ENCODE data around the gene WFDC12. TPM values are rescaled to one million over a fixed set of nuclear protein-coding genes. Genes with fewer than 3 reads are reported as not detected.

WFDC12 gene
- total and polyA plus RNA-seq, 2 donors (not counting 1 experiment from before 2014, with no cell fraction given) = not detected

DNA sequence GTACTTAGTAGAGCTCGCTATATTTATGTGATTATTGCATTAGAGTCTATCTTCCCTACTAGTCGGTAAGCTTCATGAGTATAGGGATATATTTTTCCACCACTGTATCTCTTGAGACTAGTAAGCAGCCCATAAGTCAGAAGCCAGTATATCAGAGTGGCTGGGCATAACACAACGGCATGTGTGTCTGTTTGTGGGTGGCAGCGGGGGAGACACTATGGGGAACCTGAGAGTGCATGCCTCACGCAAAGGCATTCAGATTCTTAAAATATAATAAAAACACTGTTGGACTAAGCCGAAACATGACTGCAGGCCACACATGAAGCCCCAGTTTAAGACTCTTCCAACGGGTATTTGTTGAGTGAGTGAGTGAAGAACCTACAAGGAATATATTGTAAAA lies 31.4 kb downstream of the WFDC12 start:
- DNase-seq (no peak), ATAC-seq (ENCODE audit: low read depth) (no peak)
- Histone ChIP-seq H4K20me1 (ENCODE audit: control insufficient read depth, insufficient read depth, low read length, poor library complexity, severe bottlenecking) (no peaks in the 10 kb centered on the region), H3K9me3 (ENCODE audit: control extremely low read depth in 1 of 3, control insufficient read depth in 2 of 3, insufficient read depth in 1 of 3, low read length in 2 of 3) (peaks cover 0 to under 1% (median 0%) of the 10 kb centered on the region in 3 donors), H3K4me1 (ENCODE audit: control insufficient read depth in 2 of 2, insufficient read depth in 2 of 2, low read length in 2 of 2) (peaks cover 7 to 14% of the 10 kb centered on the region in 2 donors), H3K27ac (ENCODE audit: low read length in 2 of 2) (no peak overlapping the region), H3K36me3 (replicated peaks in 1 of 2; ENCODE audit: control extremely low read depth in 1 of 2, control insufficient read depth in 1 of 2, extremely low read depth in 1 of 2, insufficient read depth in 2 of 2, low read length in 1 of 2) (peaks cover 0 to 1% of the 10 kb centered on the region in 2 experiments), H3K4me3 (ENCODE audit: control extremely low read depth in 1 of 5, extremely low read depth in 1 of 5, insufficient read depth in 1 of 5, low read depth in 2 of 5, low read length in 4 of 5) (no peak overlapping the region), H2AFZ (ENCODE audit: insufficient read depth, low read depth, low read length, poor library complexity, severe bottlenecking) (no peak overlapping the region), H3K4me2 (replicated peaks; ENCODE audit: low read depth, low read length, poor library complexity, severe bottlenecking) (no peak overlapping the region), H3K9ac (ENCODE audit: low read length) (no peak overlapping the region), H3K27me3 (replicated peaks in 1 of 4; ENCODE audit: control extremely low read depth in 1 of 4, control insufficient read depth in 3 of 4, insufficient read depth in 4 of 4, low read length in 3 of 4) (peaks cover 0 to 16% (median 5%) of the 10 kb centered on the region in 4 experiments), H3K79me2 (ENCODE audit: control insufficient read depth, insufficient read depth, low read length) (no peaks in the 10 kb centered on the region)
- no peak for TF ChIP-seq EZH2 (IDR thresholded peaks at IDR 0.05; ENCODE audit: borderline replicate concordance, insufficient read depth, low read depth, low read length, poor library complexity, severe bottlenecking)
- TF ChIP-seq, protein P1, sequence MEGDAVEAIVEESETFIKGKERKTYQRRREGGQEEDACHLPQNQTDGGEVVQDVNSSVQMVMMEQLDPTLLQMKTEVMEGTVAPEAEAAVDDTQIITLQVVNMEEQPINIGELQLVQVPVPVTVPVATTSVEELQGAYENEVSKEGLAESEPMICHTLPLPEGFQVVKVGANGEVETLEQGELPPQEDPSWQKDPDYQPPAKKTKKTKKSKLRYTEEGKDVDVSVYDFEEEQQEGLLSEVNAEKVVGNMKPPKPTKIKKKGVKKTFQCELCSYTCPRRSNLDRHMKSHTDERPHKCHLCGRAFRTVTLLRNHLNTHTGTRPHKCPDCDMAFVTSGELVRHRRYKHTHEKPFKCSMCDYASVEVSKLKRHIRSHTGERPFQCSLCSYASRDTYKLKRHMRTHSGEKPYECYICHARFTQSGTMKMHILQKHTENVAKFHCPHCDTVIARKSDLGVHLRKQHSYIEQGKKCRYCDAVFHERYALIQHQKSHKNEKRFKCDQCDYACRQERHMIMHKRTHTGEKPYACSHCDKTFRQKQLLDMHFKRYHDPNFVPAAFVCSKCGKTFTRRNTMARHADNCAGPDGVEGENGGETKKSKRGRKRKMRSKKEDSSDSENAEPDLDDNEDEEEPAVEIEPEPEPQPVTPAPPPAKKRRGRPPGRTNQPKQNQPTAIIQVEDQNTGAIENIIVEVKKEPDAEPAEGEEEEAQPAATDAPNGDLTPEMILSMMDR (IDR thresholded peaks at IDR 0.05) = no peak
- Mint-ChIP-seq H3K4me1 (peaks cover 9% of the 10 kb centered on the region), H3K9me3 (ENCODE audit: insufficient read depth) (no peaks in the 10 kb centered on the region), H3K4me3 (no peak overlapping the region), H3K27me3 (peaks cover 11% of the 10 kb centered on the region), H3K27ac (no peak overlapping the region)
- intact Hi-C loops (cut with micrococcal nuclease) = no loop called here
- ChIA-PET CTCF (interaction anchor here (1.1 to 7.5 kb wide), 4 partner anchors 14 to 49 kb away, joined by 3 to 134 read pairs (median 4); no protein-coding TSS in a partner anchor), POLR2A (no interaction called here)
- WGBS (ENCODE audit: insufficient coverage) = no CpG with 5 or more reads among the region's 7 CpGs

DNA sequence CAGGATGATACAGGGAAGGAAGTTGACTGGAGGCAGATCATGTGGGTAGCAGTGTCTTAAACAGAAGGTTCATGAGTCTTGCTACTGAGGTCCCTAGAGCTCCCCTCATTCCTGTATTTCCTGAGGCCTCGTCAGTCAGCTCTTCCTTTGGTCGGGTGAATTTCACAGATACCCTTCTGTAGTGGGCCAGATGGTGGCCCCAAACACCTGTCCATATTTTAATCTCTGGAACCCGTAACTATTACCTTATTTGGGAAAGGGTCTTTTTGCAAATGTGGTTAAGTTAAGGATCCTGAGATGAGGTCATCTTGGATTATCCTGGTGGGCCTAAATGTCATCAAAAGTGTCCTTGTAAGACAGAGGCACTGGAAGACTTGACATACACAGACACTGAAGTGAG lies 32.9 kb downstream of the WFDC12 start:
- DNase-seq (no peak), ATAC-seq (ENCODE audit: low read depth) (no peak)
- no peaks in the 10 kb centered on the region for H3K79me2 ChIP-seq (ENCODE audit: control insufficient read depth, insufficient read depth, low read length)
- H3K4me1 ChIP-seq (ENCODE audit: control insufficient read depth in 2 of 2, insufficient read depth in 2 of 2, low read length in 2 of 2) = peaks cover 11 to 21% of the 10 kb centered on the region in 2 donors
- ChIA-PET POLR2A (no interaction called here), CTCF (interaction anchor here (0.9 to 7.5 kb wide), 3 partner anchors 40 to 80 kb away, joined by 3 to 134 read pairs (median 3); no protein-coding TSS in a partner anchor)
- WGBS (ENCODE audit: insufficient coverage) = 80% methylated on average over 1 of the region's 3 CpGs
- no peaks in the 10 kb centered on the region for H3K9me3 Mint-ChIP-seq (ENCODE audit: insufficient read depth)
- H3K27me3 Mint-ChIP-seq = no peaks in the 10 kb centered on the region
- H3K36me3 ChIP-seq (replicated peaks in 1 of 2; ENCODE audit: control extremely low read depth in 1 of 2, control insufficient read depth in 1 of 2, extremely low read depth in 1 of 2, insufficient read depth in 2 of 2, low read length in 1 of 2) = peaks cover 0 to 1% of the 10 kb centered on the region in 2 experiments
- no peak overlapping the region for H3K27ac ChIP-seq (ENCODE audit: low read length in 2 of 2)
- H3K4me1 Mint-ChIP-seq = peaks cover 18% of the 10 kb centered on the region
- H3K9ac ChIP-seq (ENCODE audit: low read length) = no peak overlapping the region
- H3K4me2 ChIP-seq (replicated peaks; ENCODE audit: low read depth, low read length, poor library complexity, severe bottlenecking) = no peak overlapping the region
- no peak for TF ChIP-seq EZH2 (IDR thresholded peaks at IDR 0.05; ENCODE audit: borderline replicate concordance, insufficient read depth, low read depth, low read length, poor library complexity, severe bottlenecking)
- TF ChIP-seq, protein P1 (IDR thresholded peaks at IDR 0.05) = no peak
- H3K9me3 ChIP-seq (ENCODE audit: control extremely low read depth in 1 of 3, control insufficient read depth in 2 of 3, insufficient read depth in 1 of 3, low read length in 2 of 3) = no peaks in the 10 kb centered on the region
- intact Hi-C loops (cut with micrococcal nuclease) = no loop called here
- no peak overlapping the region for H2AFZ ChIP-seq (ENCODE audit: insufficient read depth, low read depth, low read length, poor library complexity, severe bottlenecking)
- no peaks in the 10 kb centered on the region for H4K20me1 ChIP-seq (ENCODE audit: control insufficient read depth, insufficient read depth, low read length, poor library complexity, severe bottlenecking)
- H3K4me3 Mint-ChIP-seq = no peak overlapping the region
- H3K27me3 ChIP-seq (replicated peaks in 1 of 4; ENCODE audit: control extremely low read depth in 1 of 4, control insufficient read depth in 3 of 4, insufficient read depth in 4 of 4, low read length in 3 of 4) = peaks cover 0 to 2% (median 0%) of the 10 kb centered on the region in 4 experiments
- H3K27ac Mint-ChIP-seq = peak overlapping the region; percentile 16
- no peak overlapping the region for H3K4me3 ChIP-seq (ENCODE audit: control extremely low read depth in 1 of 5, extremely low read depth in 1 of 5, insufficient read depth in 1 of 5, low read depth in 2 of 5, low read length in 4 of 5)

Data from B cell (primary cell).